Esophagus muscularis mucosa (tissue), 3 donors: ENCODE data around the gene CD47.

ENCODE experiments used
- CTCF ChIP-seq, 3 experiments: fragments of 200-600 bp in 2 of 3; fragments of 450-650 bp in 1 of 3; sonication (generic) in 2 of 3; IDR thresholded peaks; one replicate each; pipeline ENCODE4 v1.5.1; 2017 to 2019; ENCODE audit warnings: antibody characterized with exemption in 3 of 3, mild to moderate bottlenecking in 2 of 3, moderate library complexity in 1 of 3
- POLR2A ChIP-seq: fragments of 450-650 bp; IDR thresholded peaks from one replicate; pipeline ENCODE4 v1.6.1; 2017; ENCODE audit warnings: antibody characterized with exemption, moderate library complexity, mild to moderate bottlenecking, low read depth
- POLR2AphosphoS5 ChIP-seq, 2 donors: sonication (generic); formaldehyde crosslinking; IDR thresholded peaks; one replicate each; pipeline ENCODE4 v1.6.1; 2017; ENCODE audit warnings: antibody characterized with exemption in 2 of 2

GRCh38 chr3:108091498-108092250 lies 843 bp upstream of the CD47 start:
- no peak for TF ChIP-seq CTCF (IDR thresholded peaks at IDR 0.05)
- no peak for TF ChIP-seq POLR2AphosphoS5 (IDR thresholded peaks at IDR 0.05)
- no peak for TF ChIP-seq POLR2A
